ENCODE data around the gene CREB3L4.

The CREB3L4 gene, protein sequence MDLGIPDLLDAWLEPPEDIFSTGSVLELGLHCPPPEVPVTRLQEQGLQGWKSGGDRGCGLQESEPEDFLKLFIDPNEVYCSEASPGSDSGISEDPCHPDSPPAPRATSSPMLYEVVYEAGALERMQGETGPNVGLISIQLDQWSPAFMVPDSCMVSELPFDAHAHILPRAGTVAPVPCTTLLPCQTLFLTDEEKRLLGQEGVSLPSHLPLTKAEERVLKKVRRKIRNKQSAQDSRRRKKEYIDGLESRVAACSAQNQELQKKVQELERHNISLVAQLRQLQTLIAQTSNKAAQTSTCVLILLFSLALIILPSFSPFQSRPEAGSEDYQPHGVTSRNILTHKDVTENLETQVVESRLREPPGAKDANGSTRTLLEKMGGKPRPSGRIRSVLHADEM

GRCh38 chr1:153967107-153967999 is at the start of gene CREB3L4:
CREB3L4 (plus strand) TSS chr1:153967902; CDS start chr1:153968526, 624 bp downstream.
- DNase-seq: peak; percentile 66

DNA sequence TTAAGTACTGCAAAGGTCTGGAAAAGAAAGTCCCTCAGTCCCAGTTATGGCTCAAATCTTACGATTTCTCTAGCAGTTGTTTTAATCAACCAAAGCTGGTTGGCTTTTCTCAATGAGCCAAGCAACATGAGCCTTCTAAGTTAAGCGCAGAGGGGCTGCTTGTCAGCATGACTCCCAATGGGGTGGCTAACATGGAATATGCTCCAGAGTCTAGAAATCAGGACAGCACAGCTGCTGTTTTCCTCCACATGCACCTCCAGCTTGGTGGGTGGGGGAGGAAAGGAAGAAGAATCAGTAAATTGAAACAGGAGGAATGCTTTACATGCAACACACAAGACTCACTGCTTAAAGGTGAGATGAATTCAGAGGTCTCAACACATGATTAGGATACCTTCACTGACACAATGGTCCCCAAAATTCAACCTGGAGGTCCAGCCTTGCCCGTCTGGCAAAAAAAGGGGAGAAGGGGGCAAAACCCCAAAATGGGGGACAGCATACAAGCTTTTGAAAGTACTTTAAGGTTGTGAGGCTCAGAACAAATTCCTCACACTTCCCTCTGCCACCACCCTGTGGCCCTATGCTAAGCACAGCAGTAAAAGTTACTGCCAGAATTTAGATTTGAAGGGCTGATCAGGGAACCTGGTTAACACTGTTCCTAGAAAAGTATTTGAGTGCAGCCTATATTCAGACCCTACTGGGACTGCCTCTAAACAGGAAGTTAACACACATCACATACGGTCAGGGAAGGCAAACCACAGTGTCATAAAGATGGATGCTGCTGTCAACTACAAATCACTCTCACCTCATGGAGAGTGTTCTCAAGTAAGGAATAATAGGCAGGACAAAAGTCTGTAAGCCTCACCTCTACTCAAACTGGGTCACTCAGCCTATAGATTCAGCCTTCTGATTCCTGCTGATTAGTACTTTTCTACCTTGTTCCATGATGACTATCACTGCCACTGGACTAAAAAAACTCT is 47.5 kb upstream of the CREB3L4 start:
- no peak for DNase-seq

DNA sequence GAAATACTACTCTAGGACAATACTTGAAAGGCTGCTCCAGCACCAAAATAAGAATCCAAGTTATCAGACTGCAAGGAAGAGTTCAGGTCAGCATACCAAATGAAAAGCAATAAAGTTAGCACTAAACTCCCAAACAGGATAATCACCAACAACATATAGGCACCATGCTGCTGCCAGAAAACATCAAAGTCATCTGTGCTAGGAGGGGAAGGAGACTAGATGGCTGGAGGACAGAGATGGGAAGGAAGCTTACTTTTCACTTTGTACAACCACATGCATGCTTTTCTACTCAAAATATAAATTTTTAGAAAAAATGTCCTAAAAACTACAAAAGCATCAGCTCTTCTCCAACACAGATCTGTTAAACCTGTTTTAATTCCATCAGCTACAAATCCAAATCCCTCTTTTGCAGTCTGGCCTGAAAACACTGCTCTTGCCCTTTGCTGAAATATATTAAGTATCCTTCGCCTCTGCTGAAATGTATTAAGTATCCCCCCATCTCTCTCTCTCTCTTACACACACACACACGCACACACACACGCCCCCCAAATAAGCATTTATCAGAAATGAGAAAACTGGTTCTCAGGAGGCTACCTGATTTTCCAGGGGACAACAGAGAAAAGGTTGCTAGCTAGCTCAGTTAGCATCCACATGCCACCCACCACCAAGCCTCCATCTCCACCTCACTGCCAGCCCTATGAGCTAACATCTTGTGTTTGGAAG is 46.5 kb upstream of the CREB3L4 start:
- no peak for DNase-seq

GRCh38 chr1:153921803-153922075 is 46.0 kb upstream of the CREB3L4 start:
- DNase-seq: no peak

GRCh38 chr1:153922076-153922971 is 45.4 kb upstream of the CREB3L4 start:
- DNase-seq: no peak

DNA sequence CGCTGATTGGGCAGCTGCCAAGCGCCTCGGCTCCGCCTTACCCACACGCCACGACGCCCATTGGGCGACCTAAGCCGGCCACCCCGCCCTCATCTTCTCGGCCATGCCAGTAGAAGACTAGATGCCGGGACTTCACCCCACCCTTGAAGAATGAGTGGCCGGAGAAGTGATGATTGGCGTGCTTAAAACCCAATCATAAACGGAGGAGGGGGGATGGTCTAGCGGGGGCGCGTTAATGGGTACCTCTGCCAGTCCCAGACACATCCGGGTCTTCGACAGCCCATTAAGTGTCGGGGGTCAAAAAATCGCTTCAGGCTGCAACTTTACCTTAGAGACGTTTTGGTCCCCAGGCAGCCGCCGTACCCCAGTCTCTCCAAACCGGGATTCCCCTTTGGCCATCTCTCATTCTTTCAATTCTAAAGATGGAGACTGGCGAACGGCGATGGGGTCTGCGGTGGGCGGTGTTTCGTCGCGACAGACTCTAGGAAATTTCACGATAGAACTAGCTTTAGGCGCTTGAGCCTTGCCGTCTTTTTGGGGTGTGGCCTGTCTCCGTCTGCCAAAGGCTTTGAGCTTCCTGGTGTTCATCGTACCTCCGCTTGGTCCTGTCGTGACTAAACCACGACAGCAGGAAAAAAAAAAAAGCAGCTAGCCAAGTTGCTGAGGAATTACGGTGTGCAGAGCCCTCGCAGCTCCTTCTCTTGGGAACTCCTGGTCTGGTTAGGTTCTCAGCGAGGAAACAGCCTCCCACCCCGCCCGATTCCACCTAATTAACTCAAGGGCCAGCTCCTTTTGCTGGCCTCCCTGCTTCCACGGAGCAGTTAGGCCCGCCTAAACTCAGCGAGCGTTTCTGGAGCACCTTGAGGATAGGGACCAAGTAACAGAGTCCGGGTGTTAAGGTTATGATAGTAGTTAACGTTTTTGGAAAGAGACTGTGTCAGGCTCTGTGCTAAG is 44.5 kb upstream of the CREB3L4 start, which contains the start of gene GATAD2B:
Gene GATAD2B (minus strand): TSS at position 1 of the 954 bp plus-strand sequence. CDS start 94,625 bp downstream, outside the sequence.
- peak; percentile 87 for DNase-seq

DNA sequence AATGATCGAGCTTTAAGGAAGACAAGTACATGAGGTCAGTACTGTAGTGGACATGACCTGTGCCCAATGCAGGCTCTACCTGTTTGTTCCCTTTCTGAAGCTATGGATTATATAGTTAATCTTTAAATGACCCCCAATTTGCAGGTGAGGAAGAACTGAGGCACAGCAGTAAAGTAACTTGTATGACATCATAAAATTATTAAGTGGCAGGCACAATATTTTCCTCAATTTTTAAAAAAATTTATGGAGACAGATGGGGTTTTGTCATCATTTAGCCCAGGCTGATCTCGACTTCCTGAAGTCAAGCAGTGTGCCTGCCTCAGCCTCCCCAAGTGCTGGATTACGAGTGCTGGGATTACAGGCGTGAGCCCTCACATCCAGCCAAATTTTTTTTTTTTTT is 41.3 kb upstream of the CREB3L4 start:
- no peak for DNase-seq

DNA sequence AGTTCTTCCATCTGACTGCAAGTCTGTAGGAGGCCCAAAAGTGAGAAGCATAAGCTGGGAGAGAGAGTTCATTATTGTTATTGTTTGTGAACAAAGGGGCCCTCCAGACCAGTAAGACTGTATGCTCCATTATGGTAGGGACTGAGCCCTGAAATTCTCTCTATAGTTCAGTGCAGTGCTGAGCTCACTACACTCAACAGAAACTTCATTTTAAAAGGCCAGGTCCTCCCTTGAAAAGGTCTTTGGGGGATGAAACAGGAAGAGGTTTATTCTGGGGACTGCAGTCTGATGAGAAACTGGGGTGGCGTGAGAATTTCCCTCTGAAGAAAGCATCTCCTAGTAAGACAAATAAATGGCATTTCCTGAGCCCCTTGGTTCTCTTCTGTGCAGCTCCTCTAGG is 39.5 kb upstream of the CREB3L4 start:
- no peak for DNase-seq

GRCh38 chr1:153928791-153929341 is 38.8 kb upstream of the CREB3L4 start:
- DNase-seq: no peak

- DNase-seq: no peak
Observed at GRCh38 chr1:153929426-153929825, 38.3 kb upstream of the CREB3L4 start.

DNA sequence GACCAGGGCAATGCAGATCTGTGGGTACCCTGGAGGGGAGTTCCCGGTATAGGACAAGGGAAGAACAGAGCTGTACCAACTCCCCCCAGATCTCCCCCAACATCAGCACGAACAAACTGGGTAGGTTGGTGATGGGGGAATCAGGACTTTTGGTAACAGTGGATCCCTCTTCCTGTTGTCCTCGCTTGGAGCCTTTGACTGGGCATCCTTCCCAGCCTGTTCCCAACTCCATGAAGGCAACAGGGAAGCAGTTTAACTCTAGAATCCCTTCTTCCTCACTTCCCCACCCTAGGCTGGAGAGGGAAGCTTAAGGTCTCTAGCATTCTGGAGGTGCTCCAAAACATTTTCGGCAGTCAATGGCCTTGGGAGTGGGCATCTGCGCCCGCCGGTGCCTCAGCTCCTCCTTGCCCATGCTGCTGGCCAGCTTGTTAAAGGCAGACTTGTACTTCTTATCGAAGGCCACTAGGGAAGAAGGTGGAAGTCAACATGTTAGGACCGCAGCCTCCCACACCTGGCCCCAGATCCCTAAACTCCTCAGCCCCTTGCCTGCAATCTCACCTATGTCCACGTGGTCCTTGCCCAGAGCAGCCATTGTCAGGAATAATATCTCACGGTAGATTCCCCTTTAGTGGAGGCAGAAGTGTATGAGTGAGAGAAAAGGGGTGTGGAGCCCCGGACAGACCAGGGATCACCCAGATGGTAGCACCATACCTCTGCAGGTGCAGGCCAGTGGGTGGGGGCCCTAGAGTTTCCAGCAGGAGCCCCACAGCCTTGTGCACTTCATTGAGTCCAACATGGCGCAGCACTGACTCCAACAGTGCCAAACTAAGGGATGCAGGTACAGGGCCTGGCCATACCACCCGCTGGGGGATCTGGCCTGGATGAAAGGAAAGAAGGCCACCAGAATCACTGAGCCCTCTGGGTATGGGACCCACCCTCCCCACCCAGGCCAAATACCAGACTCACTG is 37.4 kb upstream of the CREB3L4 start:
- DNase-seq: no peak

DNA sequence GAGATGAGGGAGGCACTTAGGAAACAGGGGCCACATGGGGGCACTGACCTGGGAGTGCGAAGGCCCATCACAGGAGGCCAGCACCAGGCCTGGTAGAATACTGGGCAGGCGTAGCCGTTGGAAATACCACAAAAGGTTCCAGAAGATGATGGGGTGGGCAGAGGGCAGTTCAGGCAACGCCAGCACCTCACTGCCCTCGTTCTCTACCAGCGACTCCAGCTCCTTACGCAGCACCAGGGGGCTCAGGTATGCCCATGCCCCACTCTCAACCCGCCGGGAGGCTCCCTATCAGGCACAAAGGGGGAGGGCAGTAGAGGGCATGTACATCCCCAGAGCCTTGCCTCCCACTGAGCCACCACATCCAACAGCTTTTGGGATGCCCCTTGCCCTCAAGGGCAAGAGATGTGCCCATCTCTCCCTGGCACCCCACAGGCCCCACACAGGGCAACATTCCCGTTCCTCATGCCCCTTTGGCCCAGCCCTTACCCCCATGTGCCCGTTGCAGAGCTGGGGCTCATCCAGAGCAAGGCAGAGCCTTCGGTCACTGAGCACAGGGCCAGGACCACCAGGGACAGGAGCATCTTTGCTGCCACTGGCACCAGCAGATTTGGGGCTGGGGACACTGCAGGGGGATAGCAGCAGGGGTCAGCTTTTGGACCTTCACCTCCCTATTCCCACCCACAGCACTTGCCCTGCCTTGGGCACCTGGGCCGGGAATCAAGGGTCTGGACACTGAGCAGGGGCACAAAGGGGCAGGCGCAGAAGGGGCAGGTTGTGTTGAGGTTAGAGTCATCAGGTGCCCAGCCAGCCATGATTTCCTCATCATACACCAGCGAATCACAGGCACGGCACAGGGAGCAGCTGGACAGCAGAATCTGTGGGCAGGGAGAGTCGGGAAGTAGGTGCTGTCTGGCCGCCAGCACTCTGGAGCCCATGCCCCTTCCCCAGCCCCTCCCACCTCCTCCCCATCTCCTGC is 35.3 kb upstream of the CREB3L4 start:
- no peak for DNase-seq

DNA sequence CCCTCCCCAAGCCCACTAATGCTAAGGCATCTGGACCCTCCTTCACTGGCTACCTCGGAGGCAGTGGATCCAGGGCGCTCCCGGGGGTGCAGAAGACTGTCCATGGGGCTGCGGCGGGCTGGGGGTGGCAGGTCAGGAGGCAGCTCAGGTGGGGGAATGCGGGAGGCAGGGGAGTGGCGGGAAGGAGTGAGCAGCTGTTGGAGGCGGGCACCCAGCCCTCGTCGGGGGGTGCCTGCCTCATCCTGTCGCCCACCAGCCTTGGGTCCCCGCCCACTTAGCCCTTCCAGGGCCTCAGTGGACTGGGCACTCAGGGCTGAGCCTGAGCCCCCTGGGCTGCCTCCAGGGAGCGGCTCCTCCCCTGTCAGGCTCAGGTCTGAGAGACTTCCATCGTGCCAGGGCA is 34.3 kb upstream of the CREB3L4 start:
- no peak for DNase-seq

- DNase-seq: no peak
Observed at GRCh38 chr1:153933955-153934354, 33.7 kb upstream of the CREB3L4 start.

GRCh38 chr1:153934746-153935145 is 33.0 kb upstream of the CREB3L4 start:
- no peak for DNase-seq

GRCh38 chr1:153936011-153936802 is 31.5 kb upstream of the CREB3L4 start:
- no peak for DNase-seq
